Activated T-helper 1 cell treated with Interleukin-2 at 50 U/mL for 16 hours (primary cell): ENCODE results near the gene DOCK7.

ENCODE experiments used
- DNase-seq: peaks from one replicate; pipeline ENCODE4 v3.0.0-alpha.2; 2020; ENCODE audit warnings: low read depth

The DOCK7 gene

DNA sequence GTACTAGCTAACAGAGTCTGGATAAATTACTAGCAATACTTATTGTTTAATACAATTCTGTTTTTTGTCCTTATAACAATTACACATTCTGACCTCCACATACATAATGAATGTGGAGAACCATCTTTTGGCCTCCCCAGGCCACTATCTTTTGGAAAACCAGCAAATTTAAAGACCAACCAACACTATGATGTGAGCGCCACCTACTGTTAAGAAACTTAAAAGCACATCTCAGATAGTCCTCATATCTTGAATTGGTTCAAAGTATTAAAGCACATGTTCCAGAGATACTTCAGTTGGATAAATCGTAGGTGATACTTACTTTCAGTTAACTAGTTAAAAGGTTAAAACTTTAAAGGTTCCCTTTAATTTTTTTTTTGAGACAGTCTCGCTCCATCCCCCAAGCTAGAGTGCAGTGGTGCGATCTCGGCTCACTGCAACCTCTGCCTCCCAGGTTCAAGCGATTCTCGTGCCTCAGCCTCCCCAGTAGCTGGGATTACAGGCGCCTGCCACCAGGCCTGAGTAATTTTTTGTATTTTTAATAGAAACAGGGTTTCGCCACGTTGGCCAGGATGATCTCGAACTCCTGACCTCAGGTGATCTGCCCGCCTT is 280.7 kb downstream of the DOCK7 start:
- DNase-seq: no peak

GRCh38 chr1:62406576-62406975 is 281.6 kb downstream of the DOCK7 start:
- DNase-seq: no peak

- DNase-seq: no peak
Measured at GRCh38 chr1:62405247-62405646, 282.9 kb downstream of the DOCK7 start.
